Thyroid gland (tissue), 4 donors: ENCODE results near the gene GOLIM4. TPM values are rescaled to one million over a fixed set of nuclear protein-coding genes. Genes with fewer than 3 reads are reported as not detected.

Experiments
- DNase-seq, 2 donors: peaks; one replicate each; pipeline ENCODE4 v3.0.0-alpha.2; 2019
- H3K27ac ChIP-seq, 3 donors: fragments of 200-600 bp; sonication (generic); 1 replicate in 2 of 3; 2 replicates in 1 of 3; pipeline ENCODE4 v1.5.1; 2016 to 2019; ENCODE audit warnings: mild to moderate bottlenecking in 1 of 3, moderate library complexity in 1 of 3
- H3K27me3 ChIP-seq: fragments of 200-600 bp; sonication (generic); one replicate; pipeline ENCODE4 v1.5.1; 2019
- H3K36me3 ChIP-seq, 2 donors: fragments of 200-600 bp; sonication (generic); one replicate each; pipeline ENCODE4 v1.5.1; 2016 to 2019
- H3K4me1 ChIP-seq, 2 donors: fragments of 200-600 bp; sonication (generic); one replicate each; pipeline ENCODE4 v1.5.1; 2017 to 2019
- H3K4me3 ChIP-seq, 3 donors: fragments of 200-600 bp; sonication (generic); replicated peaks in 1 of 3; 1 replicate in 2 of 3; 2 replicates in 1 of 3; pipeline ENCODE4 v1.5.1; 2016; ENCODE audit warnings: mild to moderate bottlenecking in 1 of 3
- H3K9me3 ChIP-seq: fragments of 200-600 bp; sonication (generic); one replicate; pipeline ENCODE4 v1.5.1; 2017
- POLR2A ChIP-seq, 2 donors: fragments of 450-650 bp; IDR thresholded peaks; one replicate each; pipeline ENCODE4 v1.6.1; 2017; ENCODE audit warnings: antibody characterized with exemption in 2 of 2, mild to moderate bottlenecking in 2 of 2, moderate library complexity in 1 of 2
- WGBS, 2 donors: methylation state at CpG; one replicate each; pipeline ENCODE4 v1.1.5; 2017; 5-methylcytosine and 5-hydroxymethylcytosine counted together
- intact Hi-C: fragments of 100-400 bp; cut with DNase I; formaldehyde crosslinking; loops from one replicate; pipeline ENCODE4 v1.15.1; 2023
- total RNA-seq, 4 donors: library from RNA; depleted of rRNA; stranded (reverse); fragments of >200 nt; gene quantifications; one replicate each; pipeline ENCODE4 v1.2.3, GENCODE V29; 2016
- TF ChIP-seq, protein P1 (sequence below), 6 experiments: fragments of 200-600 bp in 3 of 6; fragments of 450-650 bp in 3 of 6; sonication (generic) in 3 of 6; IDR thresholded peaks; one replicate each; pipeline ENCODE4 v1.5.1; 2016 to 2019; ENCODE audit warnings: antibody characterized with exemption in 6 of 6, mild to moderate bottlenecking in 2 of 6, inconsistent platforms in 1 of 6, moderate library complexity in 1 of 6

GOLIM4 gene
- total RNA-seq, 4 donors from 2014 or later = 32.2 to 41.8 (median 34.2) TPM

DNA sequence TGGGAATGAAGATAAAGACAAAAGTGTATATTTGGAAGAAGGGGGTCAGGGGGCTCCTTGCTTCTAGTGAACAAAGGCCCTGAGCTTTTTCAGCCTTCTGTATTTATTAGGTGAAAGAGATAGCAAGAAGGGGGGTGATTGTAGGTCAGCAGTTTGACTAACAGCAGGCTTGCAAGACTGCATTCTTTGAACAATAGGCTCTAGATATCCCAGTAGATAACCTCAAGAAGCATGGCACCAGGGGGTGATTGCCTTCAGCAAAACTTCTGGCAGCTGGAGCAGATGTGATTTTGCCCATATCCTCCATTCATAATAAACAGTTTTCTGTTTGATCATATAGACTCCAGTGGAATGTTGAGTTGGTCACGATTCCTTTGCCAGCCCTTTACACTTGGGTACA lies 31.7 kb upstream of the GOLIM4 start:
- intact Hi-C loops = no loop called here
- H3K36me3 ChIP-seq = no peaks in the 10 kb centered on the region
- no peaks in the 10 kb centered on the region for H3K27me3 ChIP-seq
- no peak overlapping the region for H3K27ac ChIP-seq
- no peak for DNase-seq
- no peak overlapping the region for H3K4me3 ChIP-seq
- WGBS, 2 donors = 95 to 100% methylated on average over 1 of the region's 1 CpG
- TF ChIP-seq, protein P1, sequence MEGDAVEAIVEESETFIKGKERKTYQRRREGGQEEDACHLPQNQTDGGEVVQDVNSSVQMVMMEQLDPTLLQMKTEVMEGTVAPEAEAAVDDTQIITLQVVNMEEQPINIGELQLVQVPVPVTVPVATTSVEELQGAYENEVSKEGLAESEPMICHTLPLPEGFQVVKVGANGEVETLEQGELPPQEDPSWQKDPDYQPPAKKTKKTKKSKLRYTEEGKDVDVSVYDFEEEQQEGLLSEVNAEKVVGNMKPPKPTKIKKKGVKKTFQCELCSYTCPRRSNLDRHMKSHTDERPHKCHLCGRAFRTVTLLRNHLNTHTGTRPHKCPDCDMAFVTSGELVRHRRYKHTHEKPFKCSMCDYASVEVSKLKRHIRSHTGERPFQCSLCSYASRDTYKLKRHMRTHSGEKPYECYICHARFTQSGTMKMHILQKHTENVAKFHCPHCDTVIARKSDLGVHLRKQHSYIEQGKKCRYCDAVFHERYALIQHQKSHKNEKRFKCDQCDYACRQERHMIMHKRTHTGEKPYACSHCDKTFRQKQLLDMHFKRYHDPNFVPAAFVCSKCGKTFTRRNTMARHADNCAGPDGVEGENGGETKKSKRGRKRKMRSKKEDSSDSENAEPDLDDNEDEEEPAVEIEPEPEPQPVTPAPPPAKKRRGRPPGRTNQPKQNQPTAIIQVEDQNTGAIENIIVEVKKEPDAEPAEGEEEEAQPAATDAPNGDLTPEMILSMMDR (IDR thresholded peaks at IDR 0.05) = no peak
- TF ChIP-seq POLR2A (IDR thresholded peaks at IDR 0.05) = no peak
- no peaks in the 10 kb centered on the region for H3K4me1 ChIP-seq
- H3K9me3 ChIP-seq = no peaks in the 10 kb centered on the region

DNA sequence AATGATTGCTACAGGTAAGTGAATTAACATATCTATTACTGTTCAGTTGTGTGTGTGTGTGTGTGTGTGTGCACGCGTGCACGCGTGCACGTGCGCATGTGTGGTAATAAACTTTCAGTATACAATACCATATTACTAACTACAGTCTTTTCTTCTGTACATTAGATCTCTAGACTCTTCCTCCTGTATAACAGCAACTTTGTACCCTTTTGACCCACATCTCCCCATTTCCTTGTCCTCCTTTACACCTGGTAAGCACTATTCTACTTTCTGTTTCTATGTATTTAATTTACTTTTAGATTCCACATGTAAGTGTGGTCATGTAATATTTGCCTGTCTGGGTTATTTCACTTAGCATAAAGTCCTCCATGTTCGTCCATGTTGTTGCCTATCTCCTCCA lies 29.1 kb upstream of the GOLIM4 start:
- no peak for TF ChIP-seq POLR2A (IDR thresholded peaks at IDR 0.05)
- TF ChIP-seq, protein P1 (IDR thresholded peaks at IDR 0.05) = no peak
- no peak overlapping the region for H3K4me3 ChIP-seq
- H3K36me3 ChIP-seq = no peaks in the 10 kb centered on the region
- no peak for DNase-seq
- H3K4me1 ChIP-seq = peaks cover 0 to 5% of the 10 kb centered on the region in 2 donors
- H3K27ac ChIP-seq = no peak overlapping the region
- WGBS, 2 donors = 90 to 98% methylated on average over 7 of the region's 7 CpGs
- H3K27me3 ChIP-seq = no peaks in the 10 kb centered on the region
- intact Hi-C loops = no loop called here
- H3K9me3 ChIP-seq = no peaks in the 10 kb centered on the region

DNA sequence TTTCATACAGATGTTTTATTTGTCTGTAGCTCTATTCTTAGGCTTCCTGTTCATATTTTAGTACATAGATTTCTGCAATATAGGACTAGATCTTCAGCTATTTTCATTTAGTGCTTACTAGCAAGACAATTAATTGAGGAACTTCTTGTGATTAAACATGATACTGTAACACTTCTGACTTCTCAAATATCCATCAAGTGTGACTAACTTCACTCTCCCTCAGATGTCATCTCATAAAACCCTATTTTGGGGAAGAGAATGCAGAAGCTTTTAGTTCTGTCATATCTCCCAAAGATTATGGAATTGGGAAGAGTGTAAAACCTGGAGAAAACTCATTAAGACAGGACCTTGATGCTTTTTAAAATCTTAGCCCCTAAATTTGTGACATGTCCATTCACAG lies 28.6 kb upstream of the GOLIM4 start:
- no peak overlapping the region for H3K4me3 ChIP-seq
- H3K27ac ChIP-seq = no peak overlapping the region
- no peaks in the 10 kb centered on the region for H3K27me3 ChIP-seq
- no peaks in the 10 kb centered on the region for H3K9me3 ChIP-seq
- intact Hi-C loops = no loop called here
- DNase-seq = no peak
- peaks cover 0 to 5% of the 10 kb centered on the region in 2 donors for H3K4me1 ChIP-seq
- TF ChIP-seq, protein P1 (IDR thresholded peaks at IDR 0.05) = no peak
- TF ChIP-seq POLR2A (IDR thresholded peaks at IDR 0.05) = no peak
- H3K36me3 ChIP-seq = no peaks in the 10 kb centered on the region

DNA sequence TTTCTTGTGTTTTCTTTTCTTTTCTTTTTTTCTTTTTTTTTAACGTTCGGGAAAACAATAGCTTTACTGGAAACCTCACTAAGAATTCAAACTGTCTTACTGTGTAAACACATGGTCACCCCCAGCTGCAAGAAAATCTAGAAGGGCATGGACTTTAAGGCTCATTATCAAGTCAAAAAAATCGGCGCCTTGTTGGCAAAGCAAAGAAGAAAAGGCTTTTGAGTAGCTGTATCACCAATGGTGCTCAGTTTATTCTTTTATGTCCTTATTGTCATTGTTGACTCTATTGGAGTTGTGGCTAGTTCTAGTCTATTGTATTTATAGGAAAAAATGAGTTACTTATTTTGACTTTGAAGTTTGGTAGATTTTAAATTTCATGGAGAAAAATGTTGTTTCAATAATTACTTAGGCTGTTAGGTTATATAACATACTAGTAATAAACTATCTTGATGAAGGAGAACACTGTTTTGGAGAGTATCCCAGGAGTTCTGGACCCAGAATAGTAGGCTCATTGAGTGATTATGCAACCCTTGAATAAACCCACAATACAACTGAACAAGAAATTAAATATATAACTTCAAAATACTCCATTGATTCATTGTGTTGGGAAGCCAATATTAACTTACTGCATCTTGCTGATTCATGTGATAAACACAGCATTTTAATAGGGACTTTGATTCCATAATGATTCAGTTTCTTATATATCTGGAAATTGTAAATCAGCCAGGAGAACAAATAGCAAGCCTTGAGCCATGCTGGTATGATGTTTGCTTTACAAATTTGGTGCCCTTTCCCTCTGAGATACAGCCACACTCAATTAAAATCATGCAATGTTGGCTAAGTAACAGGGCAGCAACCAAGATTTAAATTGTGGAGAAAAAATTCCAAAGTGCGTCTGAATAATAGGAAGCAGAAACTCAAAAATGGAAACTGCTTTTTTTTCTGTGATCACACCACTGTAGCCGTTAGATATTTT lies 27.8 kb upstream of the GOLIM4 start:
- Histone ChIP-seq H3K27me3 (no peaks in the 10 kb centered on the region), H3K36me3 (no peaks in the 10 kb centered on the region), H3K9me3 (no peaks in the 10 kb centered on the region), H3K4me3 (no peak overlapping the region), H3K27ac (no peak overlapping the region), H3K4me1 (peaks cover 0 to 5% of the 10 kb centered on the region in 2 donors)
- no peak for TF ChIP-seq POLR2A (IDR thresholded peaks at IDR 0.05)
- TF ChIP-seq, protein P1 (IDR thresholded peaks at IDR 0.05) = no peak
- 58 to 60% methylated on average over 6 of the region's 6 CpGs for WGBS, 2 donors
- intact Hi-C loops = no loop called here
- no peak for DNase-seq
